ENCODE measurements around the gene NACC1. TPM values are rescaled to one million over a fixed set of nuclear protein-coding genes. Genes with fewer than 3 reads are reported as not detected.

Gene NACC1
- total and polyA plus RNA-seq, 2 donors (not counting 3 experiments of a cell fraction or from before 2014, with no cell fraction given), result 97.6 to 120 TPM

DNA sequence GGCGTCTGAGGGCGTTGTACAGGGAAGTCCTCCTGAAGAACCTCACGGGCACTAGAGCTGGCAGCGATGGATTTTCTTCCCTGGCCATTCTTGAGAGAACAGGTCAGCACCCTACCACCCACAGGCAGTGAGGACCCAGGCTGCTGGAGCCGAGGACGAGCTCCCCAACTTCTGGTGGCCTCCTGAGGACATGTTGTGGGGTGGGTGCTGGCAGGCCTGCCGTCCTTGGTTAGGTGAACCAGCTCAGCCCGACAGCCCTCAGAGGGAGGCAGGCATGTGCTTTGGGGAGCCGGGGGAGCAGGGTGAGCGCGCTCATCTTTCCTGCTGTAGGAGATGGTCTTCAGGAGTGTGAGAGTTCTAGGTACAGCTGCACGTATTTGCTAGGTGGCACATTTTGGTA is 30.8 kb upstream of the NACC1 start:
- ChIA-PET POLR2A (no interaction called here), CTCF (interaction anchor here (0.7 to 7.2 kb wide), 4 partner anchors 26 to 149 kb away, joined by 3 to 76 read pairs (median 8); partner anchors contain the start of gene CALR)
- TF ChIP-seq GATA2 (IDR thresholded peaks at IDR 0.05; ENCODE audit: insufficient read depth, insufficient read length, low read depth, low read length), result no peak
- TF ChIP-seq POLR2A (IDR thresholded peaks at IDR 0.05; ENCODE audit: low read depth, low read length), result no peak
- TF ChIP-seq, protein P1, sequence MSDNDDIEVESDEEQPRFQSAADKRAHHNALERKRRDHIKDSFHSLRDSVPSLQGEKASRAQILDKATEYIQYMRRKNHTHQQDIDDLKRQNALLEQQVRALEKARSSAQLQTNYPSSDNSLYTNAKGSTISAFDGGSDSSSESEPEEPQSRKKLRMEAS (IDR thresholded peaks at IDR 0.05; ENCODE audit: insufficient read depth, insufficient read length), result no peak
- TF ChIP-seq FOS (IDR thresholded peaks at IDR 0.05; ENCODE audit: borderline replicate concordance, insufficient read depth, low read length), result no peak
- TF ChIP-seq, protein P2, sequence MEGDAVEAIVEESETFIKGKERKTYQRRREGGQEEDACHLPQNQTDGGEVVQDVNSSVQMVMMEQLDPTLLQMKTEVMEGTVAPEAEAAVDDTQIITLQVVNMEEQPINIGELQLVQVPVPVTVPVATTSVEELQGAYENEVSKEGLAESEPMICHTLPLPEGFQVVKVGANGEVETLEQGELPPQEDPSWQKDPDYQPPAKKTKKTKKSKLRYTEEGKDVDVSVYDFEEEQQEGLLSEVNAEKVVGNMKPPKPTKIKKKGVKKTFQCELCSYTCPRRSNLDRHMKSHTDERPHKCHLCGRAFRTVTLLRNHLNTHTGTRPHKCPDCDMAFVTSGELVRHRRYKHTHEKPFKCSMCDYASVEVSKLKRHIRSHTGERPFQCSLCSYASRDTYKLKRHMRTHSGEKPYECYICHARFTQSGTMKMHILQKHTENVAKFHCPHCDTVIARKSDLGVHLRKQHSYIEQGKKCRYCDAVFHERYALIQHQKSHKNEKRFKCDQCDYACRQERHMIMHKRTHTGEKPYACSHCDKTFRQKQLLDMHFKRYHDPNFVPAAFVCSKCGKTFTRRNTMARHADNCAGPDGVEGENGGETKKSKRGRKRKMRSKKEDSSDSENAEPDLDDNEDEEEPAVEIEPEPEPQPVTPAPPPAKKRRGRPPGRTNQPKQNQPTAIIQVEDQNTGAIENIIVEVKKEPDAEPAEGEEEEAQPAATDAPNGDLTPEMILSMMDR (IDR thresholded peaks at IDR 0.05; ENCODE audit: extremely low read depth in 1 of 2, insufficient read depth in 1 of 2, low read depth in 1 of 2, low read length in 2 of 2), result no peak
- no peak for TF ChIP-seq EZH2 (IDR thresholded peaks at IDR 0.05; ENCODE audit: borderline replicate concordance, low read depth, low read length, severe bottlenecking)
- no peak for TF ChIP-seq POLR2AphosphoS5 (IDR thresholded peaks at IDR 0.05; ENCODE audit: insufficient read depth, low read depth, low read length)
- no peak for TF ChIP-seq MYC (IDR thresholded peaks at IDR 0.05; ENCODE audit: low read depth, low read length)
- TF ChIP-seq JUN (IDR thresholded peaks at IDR 0.05; ENCODE audit: borderline replicate concordance, insufficient read depth, insufficient read length, low read depth), result no peak
- Histone ChIP-seq H2AFZ (ENCODE audit: low read depth, low read length) (no peak overlapping the region), H4K20me1 (replicated peaks; ENCODE audit: control insufficient read depth, extremely low read depth, insufficient read depth, low read length) (no peaks in the 10 kb centered on the region), H3K9me1 (replicated peaks; ENCODE audit: control insufficient read depth, extremely low read depth, insufficient read depth, low read length) (no peaks in the 10 kb centered on the region), H3K36me3 (ENCODE audit: control insufficient read depth in 2 of 2, extremely low read depth in 1 of 2, insufficient read depth in 2 of 2, low read length in 2 of 2) (peaks cover 0 to 2% of the 10 kb centered on the region in 2 experiments), H3K4me1 (ENCODE audit: control insufficient read depth, extremely low read depth, insufficient read depth, low read length) (peaks cover 12% of the 10 kb centered on the region), H3K9ac (replicated peaks; ENCODE audit: extremely low read depth, insufficient read depth, low read length) (no peak overlapping the region), H3K4me3 (replicated peaks in 1 of 3; ENCODE audit: insufficient read depth in 1 of 3, low read depth in 1 of 3, low read length in 3 of 3) (no peak overlapping the region), H3K4me2 (ENCODE audit: insufficient read depth, low read length) (no peak overlapping the region), H3K27ac (ENCODE audit: insufficient read depth, low read depth, low read length) (no peak overlapping the region), H3K79me2 (ENCODE audit: control insufficient read depth, insufficient read depth, low read length) (no peaks in the 10 kb centered on the region), H3K9me3 (replicated peaks; ENCODE audit: control insufficient read depth, insufficient read depth, low read length) (no peaks in the 10 kb centered on the region), H3K27me3 (ENCODE audit: control insufficient read depth in 2 of 2, insufficient read depth in 2 of 2, low read length in 2 of 2) (no peaks in the 10 kb centered on the region)
- intact Hi-C loops (cut with micrococcal nuclease), result no loop called here
- dilution Hi-C loops (cut with MboI; ENCODE audit: extremely low pct_ligation_motif_present, low sequenced_read_pairs), result no loop called here
- no peak for DNase-seq (ENCODE audit: low read depth, low spot score)
- no peak for FAIRE-seq
- BruUV-seq (replicated peaks), result no TSS peak
